NCI-H2196 treated with DMSO at 0.1 percent for 48 hours (cell line): ENCODE data around the gene SCGB3A2.

Experiments used
- DNase-seq: peaks from one replicate; lab custom pipeline; 2025; ENCODE audit not compliant: unreplicated experiment; lab: John Stamatoyannopoulos, UW

SCGB3A2 gene

GRCh38 chr5:147902609-147903115 is 24.2 kb downstream of the SCGB3A2 start:
- DNase-seq, result no peak

- DNase-seq, result no peak
Observed at GRCh38 chr5:147904110-147904509, 25.6 kb downstream of the SCGB3A2 start.

GRCh38 chr5:147906326-147907095 is 28.0 kb downstream of the SCGB3A2 start, which contains the start of gene C5orf46:
TSS of gene C5orf46 (minus strand) at chr5:147906538. CDS start at chr5:147906501, 37 bp downstream.
- DNase-seq, result no peak

GRCh38 chr5:147911427-147911826 is 32.9 kb downstream of the SCGB3A2 start:
- no peak for DNase-seq

- no peak for DNase-seq
Observed at GRCh38 chr5:147912011-147912410, 33.5 kb downstream of the SCGB3A2 start.

- no peak for DNase-seq
Observed at GRCh38 chr5:147913786-147914185, 35.3 kb downstream of the SCGB3A2 start.

- DNase-seq, result no peak
Observed at GRCh38 chr5:147918101-147918685, 39.7 kb downstream of the SCGB3A2 start.

GRCh38 chr5:147918899-147919298 is 40.4 kb downstream of the SCGB3A2 start:
- DNase-seq, result no peak

GRCh38 chr5:147920420-147921030 is 42.0 kb downstream of the SCGB3A2 start:
- DNase-seq, result no peak

GRCh38 chr5:147921136-147921535 is 42.6 kb downstream of the SCGB3A2 start:
- DNase-seq, result no peak

- DNase-seq, result no peak
Observed at GRCh38 chr5:147925020-147925419, 46.5 kb downstream of the SCGB3A2 start.

GRCh38 chr5:147927901-147928300 is 49.4 kb downstream of the SCGB3A2 start:
- DNase-seq, result no peak

GRCh38 chr5:147930769-147931168 is 52.3 kb downstream of the SCGB3A2 start:
- no peak for DNase-seq
